Vagina (tissue), 2 donors: ENCODE measurements around the gene OR11G2.

ENCODE experiments used
- CTCF ChIP-seq, 3 experiments: fragments of 450-650 bp in 2 of 3; fragments of 200-600 bp in 1 of 3; sonication (generic) in 1 of 3; IDR thresholded peaks; one replicate each; pipeline ENCODE4 v1.5.1; 2017 to 2019; ENCODE audit warnings: antibody characterized with exemption in 3 of 3, mild to moderate bottlenecking in 2 of 3, moderate library complexity in 2 of 3
- POLR2A ChIP-seq, 2 donors: fragments of 450-650 bp; IDR thresholded peaks; one replicate each; pipeline ENCODE4 v1.6.1; 2017; ENCODE audit warnings: antibody characterized with exemption in 2 of 2, mild to moderate bottlenecking in 2 of 2, moderate library complexity in 2 of 2
- POLR2AphosphoS5 ChIP-seq, 2 donors: sonication (generic); formaldehyde crosslinking; IDR thresholded peaks; one replicate each; pipeline ENCODE4 v1.9.0; 2017; ENCODE audit warnings: antibody characterized with exemption in 2 of 2, mild to moderate bottlenecking in 2 of 2, low read depth in 1 of 2; ENCODE audit not compliant: insufficient read depth in 1 of 2

DNA sequence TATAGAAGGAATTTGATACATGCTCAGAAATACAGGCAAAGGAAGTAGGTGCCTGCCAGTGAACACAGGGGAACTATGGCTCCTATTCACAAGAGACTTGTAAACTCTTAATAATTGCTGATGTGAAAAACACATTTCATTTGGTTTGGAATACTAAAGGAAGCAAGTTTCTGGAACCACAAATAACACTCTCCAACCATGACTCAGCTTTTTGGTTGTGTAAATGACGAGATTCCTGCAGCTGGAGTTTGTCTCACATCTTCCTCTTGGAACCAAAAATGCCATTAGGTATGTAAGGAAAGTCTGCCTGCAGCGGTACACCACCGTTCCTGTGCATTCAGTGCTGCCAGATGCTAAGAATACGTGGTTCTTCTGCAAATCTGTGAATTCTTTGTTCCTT is 28.3 kb downstream of the OR11G2 start:
- TF ChIP-seq POLR2A (IDR thresholded peaks at IDR 0.05) (no peak), CTCF (IDR thresholded peaks at IDR 0.05) (no peak), POLR2AphosphoS5 (IDR thresholded peaks at IDR 0.05; ENCODE audit: insufficient read depth in 1 of 2, low read depth in 1 of 2) (no peak)
